GM08714 (cell line): ENCODE measurements around the gene FKBP11.
A peak's percentile ranks its signal among the peaks of the same experiment; 100 is the strongest.

Source experiments
- H3K4me3 ChIP-seq: fragments of 200-500 bp; sonication (Bioruptor generic); 2 replicates; pipeline ENCODE4 v1.5.1; 2014; ENCODE audit warnings: mild to moderate bottlenecking, low read length, inconsistent platforms
- ZNF274 ChIP-seq: IDR thresholded peaks from 2 replicates; pipeline ENCODE4 v1.6.1; 2012; ENCODE audit warnings: mild to moderate bottlenecking, low read depth, low read length

Gene FKBP11

DNA sequence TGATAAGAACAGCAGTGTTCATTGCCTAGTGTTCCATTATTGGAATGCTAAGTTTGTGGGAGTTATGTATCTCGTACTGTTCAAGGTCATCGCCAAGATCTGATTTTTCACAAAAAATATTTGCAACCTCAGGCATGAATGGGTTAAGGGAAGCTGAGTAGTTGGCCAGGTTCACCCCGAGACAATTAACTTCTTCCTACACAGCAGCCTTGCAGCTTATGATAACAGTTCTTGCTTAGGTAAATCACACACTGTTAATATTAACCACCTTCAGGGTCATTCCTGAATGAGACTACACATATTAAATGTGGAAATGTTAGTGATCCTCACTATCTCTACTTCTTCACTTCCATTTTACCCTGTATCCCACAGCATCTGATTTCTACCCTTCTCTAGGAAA is 18.0 kb downstream of the FKBP11 start:
- TF ChIP-seq ZNF274 = no peak
- H3K4me3 ChIP-seq = no peak overlapping the region

DNA sequence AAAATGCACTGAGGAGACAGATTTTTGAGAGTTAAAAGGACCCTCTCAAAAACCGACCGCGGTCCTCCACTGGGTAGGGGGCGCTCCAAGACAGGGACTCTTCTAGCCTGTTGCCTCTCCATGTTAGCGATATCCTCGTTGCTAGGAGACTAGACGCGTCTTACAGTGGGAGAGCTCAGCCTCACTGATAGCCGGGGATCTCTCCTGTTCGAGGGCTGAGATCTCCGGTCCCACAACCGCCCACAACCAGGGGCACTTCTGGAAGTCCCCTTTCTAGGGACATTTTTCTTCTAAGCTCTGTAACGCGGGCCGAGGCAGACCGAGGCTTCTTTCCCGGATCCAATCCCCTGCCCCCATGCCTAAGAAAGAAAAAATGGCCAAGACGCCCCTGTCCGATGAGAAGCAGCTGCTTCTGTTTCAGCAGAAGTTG is 21.3 kb downstream of the FKBP11 start:
- TF ChIP-seq ZNF274 = no peak
- peak overlapping the region; percentile 3; the same call in 1 of the 2 replicates for H3K4me3 ChIP-seq

DNA sequence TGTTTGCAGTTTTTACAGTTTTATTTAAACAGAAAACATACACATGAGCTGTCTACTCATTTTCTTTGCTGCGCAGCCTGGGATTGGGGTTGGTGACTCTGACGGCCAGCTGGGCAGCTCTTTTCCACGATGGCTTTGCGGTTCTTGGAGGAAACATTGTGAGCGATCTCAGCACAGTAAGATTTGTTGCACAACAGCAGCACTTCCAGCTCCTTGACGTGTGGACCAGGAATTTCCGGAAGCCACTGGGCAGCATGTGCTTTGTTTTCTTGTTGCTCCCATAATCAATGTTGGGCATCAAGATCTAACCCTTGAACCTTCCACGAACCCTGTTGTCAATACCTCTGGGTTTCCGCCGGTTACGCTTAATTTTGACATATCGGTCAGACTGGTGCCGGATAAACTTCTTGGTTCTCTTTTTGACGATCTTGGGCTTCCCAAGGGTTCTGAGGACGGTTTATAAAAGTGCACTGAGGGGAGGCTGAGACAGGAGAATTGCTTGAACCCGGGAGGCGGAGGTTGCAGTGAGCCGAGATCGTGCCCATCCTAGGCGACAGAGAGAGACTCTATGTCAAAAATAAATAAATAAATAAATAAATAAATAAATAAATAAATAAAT is 21.8 kb downstream of the FKBP11 start:
- TF ChIP-seq ZNF274 = no peak
- peak overlapping the region; percentile 29; the same call in 1 of the 2 replicates for H3K4me3 ChIP-seq

DNA sequence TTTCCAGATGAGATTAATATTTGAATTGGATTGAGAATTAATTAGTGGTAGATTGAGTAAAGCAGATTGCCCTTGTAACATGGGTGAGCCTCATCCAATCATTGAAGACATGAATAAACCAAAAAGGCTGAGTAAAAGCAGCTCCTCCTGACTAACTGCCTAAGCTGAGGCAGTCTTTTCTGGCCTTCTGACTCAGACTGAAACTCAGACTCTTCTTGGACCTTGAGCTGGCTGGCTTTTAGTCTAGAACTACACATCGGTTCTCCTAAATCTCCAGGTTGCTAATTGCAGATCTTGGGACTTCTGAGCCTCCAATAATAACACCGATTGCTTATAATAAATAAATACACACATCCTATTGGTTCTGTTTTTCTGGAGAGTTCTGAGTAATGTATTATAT is 24.0 kb downstream of the FKBP11 start:
- no peak overlapping the region for H3K4me3 ChIP-seq
- no peak for TF ChIP-seq ZNF274

DNA sequence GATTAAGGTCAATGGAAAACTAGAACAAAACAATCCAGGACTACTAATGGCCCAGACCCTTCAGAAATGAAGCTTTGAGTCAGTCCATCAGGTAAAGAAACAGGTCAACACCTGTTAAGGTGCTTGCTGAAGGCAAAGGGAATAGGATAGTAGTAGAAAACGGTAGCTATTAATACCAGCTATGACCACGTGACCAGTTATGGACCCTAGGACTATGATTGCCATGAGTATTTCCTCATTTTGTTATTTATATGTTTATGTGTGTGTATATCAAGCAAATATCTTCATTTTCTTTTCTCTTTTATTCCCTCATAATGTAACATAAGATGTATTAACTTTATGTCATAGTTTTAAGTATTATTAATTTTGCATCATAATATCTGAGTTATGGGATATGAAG is 25.6 kb downstream of the FKBP11 start:
- no peak overlapping the region for H3K4me3 ChIP-seq
- TF ChIP-seq ZNF274 = no peak

DNA sequence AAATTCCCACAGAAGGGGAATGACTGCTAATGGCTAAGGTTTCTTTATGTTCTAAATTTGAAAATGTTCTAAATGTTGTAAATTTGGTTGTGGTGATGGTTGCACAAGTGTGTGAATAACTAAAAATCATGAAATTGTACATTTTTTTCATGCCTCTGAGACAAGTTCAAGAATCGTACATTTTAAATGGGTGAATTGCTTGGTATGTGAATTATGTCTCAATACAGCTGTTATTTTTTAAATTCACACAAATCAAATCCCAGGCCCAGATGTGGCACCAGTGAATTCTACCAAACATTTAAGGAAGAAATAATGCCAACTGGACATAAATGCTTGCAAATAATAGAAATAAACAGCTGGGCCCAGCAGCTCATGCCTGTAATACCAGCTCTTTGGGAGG is 31.0 kb downstream of the FKBP11 start:
- no peak for TF ChIP-seq ZNF274
- no peak overlapping the region for H3K4me3 ChIP-seq

DNA sequence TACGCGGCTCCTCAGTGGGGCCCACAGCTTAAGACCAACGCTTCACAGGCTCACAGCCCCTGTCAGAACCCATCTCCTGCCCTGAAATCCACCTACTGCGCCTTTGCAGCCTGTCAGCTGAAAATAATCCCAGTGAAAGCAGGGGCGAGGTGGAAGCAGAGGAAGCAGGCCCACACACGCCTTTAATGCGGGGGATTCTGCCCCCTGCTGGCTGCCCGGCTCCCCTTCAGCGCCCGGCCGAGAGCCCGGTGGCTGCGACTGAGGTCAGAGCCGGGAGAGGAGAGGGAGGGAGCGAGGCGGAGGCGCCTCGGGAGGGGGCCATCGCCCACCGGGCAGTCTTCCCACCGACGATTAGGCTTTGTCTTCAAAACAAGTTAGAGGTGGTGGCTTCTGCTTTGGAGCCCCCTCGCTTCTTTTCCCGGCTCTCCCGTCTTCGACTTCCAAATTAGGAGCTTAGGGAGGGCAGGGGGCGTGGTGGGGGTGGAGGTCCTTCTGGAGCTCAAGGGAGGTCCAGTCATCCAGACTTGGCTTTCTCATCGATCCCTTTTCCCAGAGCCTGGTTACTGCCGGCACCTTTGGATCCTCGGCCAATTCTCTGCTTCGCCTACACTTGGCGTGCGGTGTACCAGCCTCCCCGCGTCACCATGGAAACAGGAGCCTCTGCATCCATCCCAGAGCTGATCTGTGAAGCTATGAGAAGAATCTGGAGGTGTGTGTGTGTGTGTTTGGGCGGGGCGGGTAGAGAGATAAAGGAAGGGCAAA is 34.5 kb downstream of the FKBP11 start:
- H3K4me3 ChIP-seq = no peak overlapping the region
- no peak for TF ChIP-seq ZNF274

DNA sequence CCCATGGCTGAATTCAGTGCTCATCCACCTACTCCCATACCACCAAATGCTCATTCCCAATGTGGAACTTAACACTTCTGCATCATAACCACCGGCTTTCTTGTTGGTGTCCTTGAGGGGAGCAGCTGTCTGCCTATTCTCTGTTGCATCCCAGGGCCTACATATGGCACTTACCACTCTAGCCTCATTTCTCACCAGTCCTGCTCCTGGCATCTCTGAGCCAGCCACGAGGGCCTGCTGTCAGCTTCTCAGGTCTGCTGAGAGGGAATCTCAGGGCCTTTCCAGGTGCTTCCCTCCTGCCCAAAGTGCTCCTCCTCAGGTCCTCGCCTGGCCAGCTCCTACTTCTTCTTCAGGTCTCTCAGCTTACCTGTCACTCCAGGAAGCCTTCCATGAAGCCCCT is 35.6 kb downstream of the FKBP11 start:
- no peak overlapping the region for H3K4me3 ChIP-seq
- TF ChIP-seq ZNF274 = no peak

DNA sequence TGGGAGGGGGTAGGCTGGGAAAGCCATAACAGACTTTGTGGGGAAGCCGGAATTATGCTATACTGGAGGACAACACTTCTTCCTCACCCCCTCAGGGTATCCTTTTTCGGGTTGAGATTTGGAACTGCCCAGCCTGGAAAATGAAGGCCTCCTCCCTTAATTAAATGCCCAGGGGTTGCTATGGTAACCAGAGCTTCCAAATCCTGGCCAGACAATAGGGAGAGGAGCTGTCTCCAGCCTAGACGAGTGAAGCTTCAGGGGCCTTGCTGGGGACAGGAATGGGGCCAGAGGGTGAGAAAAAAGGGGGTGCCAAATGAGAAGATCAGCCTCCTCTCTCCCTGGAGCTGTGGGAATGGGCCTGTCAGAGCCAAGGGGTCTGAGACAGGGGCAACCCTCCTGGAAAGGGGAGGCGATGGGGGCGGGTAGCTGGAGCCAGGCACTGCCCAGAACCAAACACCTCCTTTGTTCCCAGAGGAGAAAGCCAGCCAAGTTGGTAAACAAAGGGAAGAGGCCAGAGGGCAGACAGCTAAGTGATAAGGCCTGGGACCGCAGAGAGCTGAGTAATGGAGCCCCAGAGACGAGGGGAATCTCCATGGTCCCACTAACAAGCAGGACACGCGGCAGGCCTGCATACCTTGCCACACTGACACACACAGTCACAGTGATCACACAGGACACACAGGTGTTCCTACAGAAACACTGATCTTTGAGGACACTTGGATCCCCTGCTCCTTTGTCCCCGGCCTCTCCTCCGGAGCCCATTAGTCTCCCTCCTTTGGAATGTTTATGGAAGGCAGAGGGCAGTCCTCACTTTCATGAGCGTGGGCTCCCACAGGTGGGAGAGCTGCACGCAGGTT is 41.8 kb downstream of the FKBP11 start:
- TF ChIP-seq ZNF274 = no peak
- no peak overlapping the region for H3K4me3 ChIP-seq

DNA sequence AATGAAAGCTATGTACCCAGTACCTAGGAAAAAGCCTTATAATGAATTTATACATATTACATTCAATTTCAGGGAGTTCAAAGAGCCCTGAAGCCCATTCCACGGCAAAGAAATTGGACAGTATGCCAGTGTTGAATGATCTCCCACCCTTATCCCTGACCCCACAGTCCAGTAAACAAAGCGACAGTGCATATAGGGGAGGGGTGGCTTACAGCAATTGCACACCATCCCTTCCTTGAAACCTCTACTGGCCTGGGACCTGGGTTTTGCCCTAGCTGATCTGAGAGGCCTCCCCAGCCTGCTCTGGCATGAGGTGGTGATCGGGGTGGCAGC is 42.4 kb downstream of the FKBP11 start:
- no peak for TF ChIP-seq ZNF274
- no peak overlapping the region for H3K4me3 ChIP-seq

DNA sequence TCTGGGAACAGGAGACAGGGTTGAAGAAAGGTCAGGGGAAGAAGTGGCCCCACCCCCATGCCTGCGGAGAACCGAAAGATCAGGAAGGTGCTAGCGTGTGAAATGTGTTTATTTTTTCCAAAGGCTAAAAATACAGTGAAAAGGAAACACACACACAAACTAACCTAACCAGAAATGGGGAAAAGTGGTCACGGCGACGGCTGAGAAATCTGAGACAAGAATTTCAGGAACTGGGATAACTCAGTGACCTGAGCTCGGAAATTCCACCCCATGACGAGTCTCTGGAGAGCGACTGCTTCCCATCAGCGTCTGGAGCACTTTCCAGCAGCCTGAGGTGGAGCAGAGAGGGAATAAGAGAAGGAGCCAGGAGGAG is 43.0 kb downstream of the FKBP11 start:
- TF ChIP-seq ZNF274 = no peak
- no peak overlapping the region for H3K4me3 ChIP-seq

DNA sequence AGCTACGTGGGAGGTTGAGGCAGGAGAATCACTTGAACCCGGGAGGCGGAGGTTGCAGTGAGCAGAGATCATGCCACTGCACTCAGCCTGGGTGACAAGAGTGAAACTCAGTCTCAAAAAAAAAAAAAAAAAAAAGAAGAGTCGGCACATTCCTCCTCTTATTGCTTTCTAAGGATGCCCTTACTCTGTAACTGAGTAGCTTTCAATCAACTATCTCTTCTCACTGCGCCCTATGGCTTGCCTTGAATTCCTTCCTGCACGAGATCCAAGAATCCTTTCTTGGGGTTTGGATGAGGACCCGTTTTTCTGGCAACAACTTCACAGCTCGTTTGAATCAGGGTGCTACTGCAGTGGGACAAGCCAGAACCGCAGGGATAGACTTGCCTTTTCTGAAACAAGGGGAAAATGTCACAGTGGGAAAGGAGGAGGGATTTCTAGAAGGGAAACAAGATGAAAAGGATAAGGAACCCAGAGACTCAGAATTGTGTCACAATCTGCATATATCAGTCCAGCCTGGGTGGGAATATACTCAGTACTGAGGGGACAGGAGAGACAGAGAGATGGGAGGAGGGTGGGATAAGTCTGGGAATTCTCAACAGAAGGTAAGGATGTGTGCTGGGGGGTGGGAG is 43.5 kb downstream of the FKBP11 start:
- H3K4me3 ChIP-seq = no peak overlapping the region
- no peak for TF ChIP-seq ZNF274

DNA sequence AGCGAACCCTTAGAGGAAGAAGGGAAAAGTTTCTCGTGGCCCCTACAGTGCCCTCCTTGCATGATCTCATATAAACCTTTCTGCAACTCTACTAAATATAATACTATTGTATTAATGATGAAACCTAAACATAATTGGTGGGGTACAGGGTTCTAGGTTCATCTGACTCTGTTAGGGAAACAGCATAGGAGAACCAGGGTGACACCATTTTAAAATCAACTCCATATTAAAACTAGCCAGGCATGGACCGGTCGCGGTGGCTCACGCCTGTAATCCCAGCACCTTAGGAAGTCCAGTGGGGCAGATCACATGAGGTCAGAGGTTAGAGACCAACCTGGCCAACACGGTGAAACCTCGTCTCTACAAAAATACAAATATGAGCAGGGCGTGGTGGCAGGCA is 44.6 kb downstream of the FKBP11 start:
- H3K4me3 ChIP-seq = no peak overlapping the region
- TF ChIP-seq ZNF274 = no peak

DNA sequence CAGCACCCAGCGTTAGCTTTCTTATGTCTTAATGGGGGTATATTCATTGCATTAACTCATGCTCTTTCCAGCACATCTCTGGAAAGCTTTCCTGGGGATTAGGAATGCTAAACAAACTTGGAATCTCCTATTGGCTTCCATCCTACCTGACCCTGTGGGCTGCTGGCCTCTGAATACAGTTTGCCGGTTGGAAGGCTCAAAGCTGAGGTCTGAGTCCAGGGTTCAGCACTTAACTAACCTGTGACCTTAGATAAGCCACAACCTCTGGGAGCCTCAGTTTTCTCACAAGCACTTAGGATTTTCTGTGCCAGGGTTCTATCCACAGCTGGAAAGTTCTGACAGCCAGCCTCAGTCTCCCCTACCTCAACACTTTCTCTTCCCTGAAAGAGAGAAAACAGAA is 46.7 kb downstream of the FKBP11 start:
- no peak for TF ChIP-seq ZNF274

More for the DNA sequence above, 46.7 kb downstream of the FKBP11 start:
- H3K4me3 ChIP-seq = no peak overlapping the region
